ENCODE data around the gene CD300LD.

CD300LD gene

DNA sequence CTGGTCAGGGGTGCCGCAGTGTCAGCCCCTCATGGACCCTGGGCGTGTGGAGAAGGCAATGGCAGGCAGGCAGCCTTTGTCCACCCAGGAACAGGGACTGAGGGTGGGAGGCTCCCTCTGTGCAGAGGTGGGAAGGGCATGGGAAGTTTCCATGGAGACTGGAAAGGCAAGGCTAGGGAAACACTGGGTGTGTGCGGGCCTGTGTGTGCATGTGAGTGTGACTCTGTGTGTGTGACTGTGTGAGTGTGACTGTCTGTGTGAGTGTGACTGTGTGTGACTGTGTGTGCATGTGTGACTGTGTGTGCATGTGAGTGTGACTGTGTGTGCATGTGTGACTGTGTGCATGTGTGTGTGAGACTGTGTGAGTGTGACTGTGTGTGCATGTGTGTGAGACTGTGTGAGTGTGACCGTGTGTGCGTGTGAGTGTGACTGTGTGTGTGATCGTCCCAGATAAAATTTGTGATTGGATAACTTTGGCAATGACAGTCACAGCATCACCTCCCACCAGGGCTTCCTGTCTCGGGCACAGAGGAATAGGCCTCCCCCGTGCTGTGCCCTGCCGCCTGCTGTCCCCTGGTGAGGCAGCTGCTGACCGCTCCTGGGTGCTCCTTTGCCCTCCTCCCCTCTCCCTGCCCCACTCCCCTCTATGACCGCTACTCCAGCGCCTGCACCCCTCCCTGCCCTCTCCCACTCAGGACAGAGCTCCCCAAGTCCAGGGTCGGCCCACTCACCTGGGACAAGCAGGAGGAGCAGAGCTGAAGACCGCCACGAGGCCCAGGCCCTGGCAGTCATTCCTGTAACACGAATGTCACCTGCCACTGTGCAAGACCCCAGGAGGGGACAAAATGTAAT lies 46.9 kb downstream of the CD300LD start:
- Histone ChIP-seq H3K27ac (ENCODE audit: low read length) (no peak overlapping the region), H3K4me3 (ENCODE audit: low read length) (no peak overlapping the region), H3K9me3 (ENCODE audit: control insufficient read depth, insufficient read depth, low read length) (no peaks in the 10 kb centered on the region), H3K36me3 (ENCODE audit: control insufficient read depth, insufficient read depth, low read length) (no peaks in the 10 kb centered on the region), H3K27me3 (ENCODE audit: control insufficient read depth, insufficient read depth, low read length) (no peaks in the 10 kb centered on the region), H3K4me1 (ENCODE audit: control insufficient read depth, insufficient read depth, low read length) (no peaks in the 10 kb centered on the region)
- DNase-seq (ENCODE audit: low read depth, low spot score): no peak
- WGBS (ENCODE audit: insufficient coverage, insufficient read length): no CpG with 5 or more reads among the region's 16 CpGs

DNA sequence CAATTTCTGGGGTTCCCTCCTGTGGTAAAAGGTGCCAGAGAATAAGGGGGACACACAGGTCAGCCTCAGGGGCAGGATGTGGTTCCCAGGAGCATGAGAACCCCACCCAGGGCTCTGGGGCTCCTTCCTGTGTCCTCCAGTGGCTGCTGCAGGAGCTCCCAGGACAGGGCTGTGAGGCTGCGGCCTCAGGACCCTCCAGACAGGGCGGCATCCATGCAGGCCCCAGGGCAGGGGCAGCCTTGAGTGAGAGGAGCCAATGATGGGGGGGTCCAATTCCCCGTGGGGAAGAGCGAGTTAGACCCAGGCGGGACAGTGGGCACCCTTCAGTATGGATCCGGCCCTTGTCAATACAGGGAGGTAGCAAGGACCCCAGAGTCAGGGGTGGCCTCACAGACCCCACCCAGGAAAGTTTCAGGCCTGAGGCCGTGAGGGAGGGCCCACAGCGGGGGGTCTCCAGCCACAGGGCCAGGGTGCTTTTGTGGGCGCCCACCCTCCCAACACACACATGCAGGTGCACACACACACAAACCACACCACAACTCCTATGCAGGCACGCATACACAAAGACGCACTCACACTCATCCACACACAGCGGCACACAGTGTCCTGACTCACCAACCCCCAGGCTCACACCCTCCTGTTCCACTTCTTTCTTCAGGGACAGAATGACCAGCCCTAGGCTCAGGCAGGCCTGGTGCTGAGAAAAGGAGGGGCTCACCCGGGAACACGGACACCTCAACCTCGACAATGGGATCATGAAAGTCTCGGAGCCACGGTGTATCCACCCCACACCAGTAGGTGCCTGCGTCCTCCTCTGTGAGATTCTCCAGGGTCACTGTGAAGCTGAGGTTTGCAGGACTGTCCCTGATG lies 48.0 kb downstream of the CD300LD start:
- no peaks in the 10 kb centered on the region for H3K36me3 ChIP-seq (ENCODE audit: control insufficient read depth, insufficient read depth, low read length)
- H3K4me3 ChIP-seq (ENCODE audit: low read length): no peak overlapping the region
- no peak overlapping the region for H3K27ac ChIP-seq (ENCODE audit: low read length)
- no peaks in the 10 kb centered on the region for H3K27me3 ChIP-seq (ENCODE audit: control insufficient read depth, insufficient read depth, low read length)
- no peaks in the 10 kb centered on the region for H3K4me1 ChIP-seq (ENCODE audit: control insufficient read depth, insufficient read depth, low read length)
- no peaks in the 10 kb centered on the region for H3K9me3 ChIP-seq (ENCODE audit: control insufficient read depth, insufficient read depth, low read length)
- no peak for DNase-seq (ENCODE audit: low read depth, low spot score)
- no CpG with 5 or more reads among the region's 18 CpGs for WGBS (ENCODE audit: insufficient coverage, insufficient read length)

DNA sequence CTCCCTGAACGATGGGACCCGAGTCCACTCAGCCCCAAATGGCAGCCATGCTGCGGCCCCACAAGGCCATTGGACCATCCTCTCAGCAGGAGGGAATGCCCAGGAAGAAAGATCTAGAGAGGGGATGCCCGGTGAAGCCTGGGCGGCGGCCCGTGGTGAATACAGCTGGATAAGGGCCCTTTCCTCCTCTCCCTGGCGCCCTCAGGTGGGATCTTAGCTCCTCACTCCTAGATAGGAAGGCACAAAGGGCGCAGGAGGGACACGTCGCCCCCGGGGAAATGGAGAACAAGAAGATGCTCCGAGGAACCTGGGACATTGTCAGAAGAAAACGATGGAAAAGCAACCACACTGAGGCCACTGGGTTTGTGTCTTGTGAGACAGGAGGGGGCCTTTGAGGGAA lies 48.7 kb downstream of the CD300LD start:
- WGBS (ENCODE audit: insufficient coverage, insufficient read length): no CpG with 5 or more reads among the region's 14 CpGs
- DNase-seq (ENCODE audit: low read depth, low spot score): no peak
- Histone ChIP-seq H3K4me3 (ENCODE audit: low read length) (no peak overlapping the region), H3K9me3 (ENCODE audit: control insufficient read depth, insufficient read depth, low read length) (no peaks in the 10 kb centered on the region), H3K36me3 (ENCODE audit: control insufficient read depth, insufficient read depth, low read length) (no peaks in the 10 kb centered on the region), H3K27me3 (ENCODE audit: control insufficient read depth, insufficient read depth, low read length) (no peaks in the 10 kb centered on the region), H3K27ac (ENCODE audit: low read length) (no peak overlapping the region), H3K4me1 (ENCODE audit: control insufficient read depth, insufficient read depth, low read length) (no peaks in the 10 kb centered on the region)

GRCh38 chr17:74542727-74543383 lies 49.2 kb downstream of the CD300LD start:
- Histone ChIP-seq H3K27ac (ENCODE audit: low read length) (no peak overlapping the region), H3K27me3 (ENCODE audit: control insufficient read depth, insufficient read depth, low read length) (no peaks in the 10 kb centered on the region), H3K4me1 (ENCODE audit: control insufficient read depth, insufficient read depth, low read length) (no peaks in the 10 kb centered on the region), H3K4me3 (ENCODE audit: low read length) (no peak overlapping the region), H3K9me3 (ENCODE audit: control insufficient read depth, insufficient read depth, low read length) (no peaks in the 10 kb centered on the region), H3K36me3 (ENCODE audit: control insufficient read depth, insufficient read depth, low read length) (no peaks in the 10 kb centered on the region)
- WGBS (ENCODE audit: insufficient coverage, insufficient read length): no CpG with 5 or more reads among the region's 17 CpGs
- DNase-seq (ENCODE audit: low read depth, low spot score): no peak

DNA sequence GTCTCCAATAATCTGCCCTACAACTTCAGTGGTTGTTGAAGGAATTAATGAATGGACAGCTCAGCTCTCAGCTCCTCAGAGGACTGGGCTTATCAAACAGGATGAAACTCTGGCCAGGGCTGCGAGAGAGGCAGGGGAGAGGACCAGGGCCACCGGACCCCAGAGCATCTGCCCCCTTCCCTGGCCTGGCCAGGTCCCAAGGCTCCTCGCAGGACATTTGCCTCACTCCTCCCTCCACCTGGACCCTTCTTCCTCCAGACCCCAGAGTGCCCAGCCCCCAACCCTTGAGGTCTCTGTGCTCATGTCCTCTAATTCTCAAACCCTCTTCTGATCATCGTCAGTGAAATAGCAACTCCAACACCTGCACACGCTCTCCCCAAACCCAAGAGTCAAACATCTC lies 49.9 kb downstream of the CD300LD start:
- H3K4me1 ChIP-seq (ENCODE audit: control insufficient read depth, insufficient read depth, low read length): no peaks in the 10 kb centered on the region
- H3K9me3 ChIP-seq (ENCODE audit: control insufficient read depth, insufficient read depth, low read length): no peaks in the 10 kb centered on the region
- no CpG with 5 or more reads among the region's 5 CpGs for WGBS (ENCODE audit: insufficient coverage, insufficient read length)
- no peaks in the 10 kb centered on the region for H3K27me3 ChIP-seq (ENCODE audit: control insufficient read depth, insufficient read depth, low read length)
- no peaks in the 10 kb centered on the region for H3K36me3 ChIP-seq (ENCODE audit: control insufficient read depth, insufficient read depth, low read length)
- H3K27ac ChIP-seq (ENCODE audit: low read length): no peak overlapping the region
- H3K4me3 ChIP-seq (ENCODE audit: low read length): no peak overlapping the region
- DNase-seq (ENCODE audit: low read depth, low spot score): no peak

- Histone ChIP-seq H3K4me3 (ENCODE audit: low read length) (no peak overlapping the region), H3K27me3 (ENCODE audit: control insufficient read depth, insufficient read depth, low read length) (no peaks in the 10 kb centered on the region), H3K9me3 (ENCODE audit: control insufficient read depth, insufficient read depth, low read length) (no peaks in the 10 kb centered on the region), H3K36me3 (ENCODE audit: control insufficient read depth, insufficient read depth, low read length) (no peaks in the 10 kb centered on the region), H3K4me1 (ENCODE audit: control insufficient read depth, insufficient read depth, low read length) (no peaks in the 10 kb centered on the region), H3K27ac (ENCODE audit: low read length) (no peak overlapping the region)
- no CpG with 5 or more reads among the region's 23 CpGs for WGBS (ENCODE audit: insufficient coverage, insufficient read length)
- no peak for DNase-seq (ENCODE audit: low read depth, low spot score)
Measured at GRCh38 chr17:74541176-74542111, 50.6 kb downstream of the CD300LD start.

- H3K27ac ChIP-seq (ENCODE audit: low read length): no peak overlapping the region
- H3K4me1 ChIP-seq (ENCODE audit: control insufficient read depth, insufficient read depth, low read length): no peaks in the 10 kb centered on the region
- no peaks in the 10 kb centered on the region for H3K27me3 ChIP-seq (ENCODE audit: control insufficient read depth, insufficient read depth, low read length)
- H3K36me3 ChIP-seq (ENCODE audit: control insufficient read depth, insufficient read depth, low read length): no peaks in the 10 kb centered on the region
- no peaks in the 10 kb centered on the region for H3K9me3 ChIP-seq (ENCODE audit: control insufficient read depth, insufficient read depth, low read length)
- WGBS (ENCODE audit: insufficient coverage, insufficient read length): no CpG with 5 or more reads among the region's 10 CpGs
- DNase-seq (ENCODE audit: low read depth, low spot score): no peak
- H3K4me3 ChIP-seq (ENCODE audit: low read length): no peak overlapping the region
Measured at GRCh38 chr17:74539281-74539820, 52.7 kb downstream of the CD300LD start.

GRCh38 chr17:74536890-74537289 lies 55.2 kb downstream of the CD300LD start:
- Histone ChIP-seq H3K27ac (ENCODE audit: low read length) (no peak overlapping the region), H3K4me3 (ENCODE audit: low read length) (no peak overlapping the region), H3K27me3 (ENCODE audit: control insufficient read depth, insufficient read depth, low read length) (no peaks in the 10 kb centered on the region), H3K9me3 (ENCODE audit: control insufficient read depth, insufficient read depth, low read length) (no peaks in the 10 kb centered on the region), H3K4me1 (ENCODE audit: control insufficient read depth, insufficient read depth, low read length) (no peaks in the 10 kb centered on the region), H3K36me3 (ENCODE audit: control insufficient read depth, insufficient read depth, low read length) (no peaks in the 10 kb centered on the region)
- no CpG with 5 or more reads among the region's 3 CpGs for WGBS (ENCODE audit: insufficient coverage, insufficient read length)
- no peak for DNase-seq (ENCODE audit: low read depth, low spot score)

DNA sequence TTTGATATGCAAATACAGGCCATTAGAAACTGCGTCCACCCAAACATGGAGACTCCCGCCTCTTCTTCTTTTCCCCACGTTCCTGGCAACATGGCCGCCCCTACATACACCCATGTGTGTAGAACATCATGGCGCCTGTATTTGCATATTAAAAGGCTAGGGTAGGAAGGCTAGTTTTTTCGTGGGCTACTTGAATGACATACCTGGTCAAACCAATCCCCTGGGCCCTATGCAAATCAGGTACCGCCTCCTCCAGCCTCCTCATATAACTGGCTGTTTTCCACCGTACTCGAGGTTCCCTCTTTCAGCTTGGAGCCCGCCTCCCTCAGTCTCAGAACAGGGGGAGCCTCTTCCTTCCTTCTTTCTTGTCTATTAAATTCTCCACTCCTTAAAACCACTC lies 60.0 kb downstream of the CD300LD start:
- no peak overlapping the region for H3K4me3 ChIP-seq (ENCODE audit: low read length)
- peaks cover 1% of the 10 kb centered on the region for H3K4me1 ChIP-seq (ENCODE audit: control insufficient read depth, insufficient read depth, low read length)
- no CpG with 5 or more reads among the region's 10 CpGs for WGBS (ENCODE audit: insufficient coverage, insufficient read length)
- H3K27me3 ChIP-seq (ENCODE audit: control insufficient read depth, insufficient read depth, low read length): no peaks in the 10 kb centered on the region
- no peaks in the 10 kb centered on the region for H3K36me3 ChIP-seq (ENCODE audit: control insufficient read depth, insufficient read depth, low read length)
- DNase-seq (ENCODE audit: low read depth, low spot score): no peak
- no peaks in the 10 kb centered on the region for H3K9me3 ChIP-seq (ENCODE audit: control insufficient read depth, insufficient read depth, low read length)
- H3K27ac ChIP-seq (ENCODE audit: low read length): no peak overlapping the region
